Thyroid gland (tissue), 4 donors: ENCODE measurements around the gene ACSL1.

Experiments
- POLR2A ChIP-seq, 2 donors: fragments of 450-650 bp; IDR thresholded peaks; one replicate each; pipeline ENCODE4 v1.6.1; 2017; ENCODE audit warnings: antibody characterized with exemption in 2 of 2, mild to moderate bottlenecking in 2 of 2, moderate library complexity in 1 of 2
- TF ChIP-seq, protein P1 (sequence below), 6 experiments: fragments of 200-600 bp in 3 of 6; fragments of 450-650 bp in 3 of 6; sonication (generic) in 3 of 6; IDR thresholded peaks; one replicate each; pipeline ENCODE4 v1.5.1; 2016 to 2019; ENCODE audit warnings: antibody characterized with exemption in 6 of 6, mild to moderate bottlenecking in 2 of 6, inconsistent platforms in 1 of 6, moderate library complexity in 1 of 6

DNA sequence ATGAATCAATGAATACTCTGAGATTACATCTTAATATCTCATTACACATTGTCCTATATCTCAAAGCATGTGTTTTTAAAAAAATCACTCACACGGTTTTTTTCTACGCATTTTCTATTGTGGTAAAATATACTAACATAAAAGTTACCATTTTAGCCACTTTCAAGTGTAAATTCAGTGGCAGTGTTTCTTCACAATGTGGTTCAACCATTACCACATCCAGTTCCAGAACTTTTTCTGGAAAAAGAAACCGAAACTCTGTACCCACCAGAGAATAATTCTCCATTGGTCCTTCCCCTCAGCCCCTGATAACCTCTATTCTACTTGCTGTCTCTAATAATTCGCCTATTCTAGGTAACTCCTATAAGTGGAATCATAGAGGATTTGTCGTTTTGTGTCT lies 35.3 kb upstream of the ACSL1 start:
- TF ChIP-seq POLR2A (IDR thresholded peaks at IDR 0.05), result no peak
- TF ChIP-seq, protein P1, sequence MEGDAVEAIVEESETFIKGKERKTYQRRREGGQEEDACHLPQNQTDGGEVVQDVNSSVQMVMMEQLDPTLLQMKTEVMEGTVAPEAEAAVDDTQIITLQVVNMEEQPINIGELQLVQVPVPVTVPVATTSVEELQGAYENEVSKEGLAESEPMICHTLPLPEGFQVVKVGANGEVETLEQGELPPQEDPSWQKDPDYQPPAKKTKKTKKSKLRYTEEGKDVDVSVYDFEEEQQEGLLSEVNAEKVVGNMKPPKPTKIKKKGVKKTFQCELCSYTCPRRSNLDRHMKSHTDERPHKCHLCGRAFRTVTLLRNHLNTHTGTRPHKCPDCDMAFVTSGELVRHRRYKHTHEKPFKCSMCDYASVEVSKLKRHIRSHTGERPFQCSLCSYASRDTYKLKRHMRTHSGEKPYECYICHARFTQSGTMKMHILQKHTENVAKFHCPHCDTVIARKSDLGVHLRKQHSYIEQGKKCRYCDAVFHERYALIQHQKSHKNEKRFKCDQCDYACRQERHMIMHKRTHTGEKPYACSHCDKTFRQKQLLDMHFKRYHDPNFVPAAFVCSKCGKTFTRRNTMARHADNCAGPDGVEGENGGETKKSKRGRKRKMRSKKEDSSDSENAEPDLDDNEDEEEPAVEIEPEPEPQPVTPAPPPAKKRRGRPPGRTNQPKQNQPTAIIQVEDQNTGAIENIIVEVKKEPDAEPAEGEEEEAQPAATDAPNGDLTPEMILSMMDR (IDR thresholded peaks at IDR 0.05), result no peak
